Measurements from ENCODE around the gene ABTB1. TPM values are rescaled to one million over a fixed set of nuclear protein-coding genes. Genes with fewer than 3 reads are reported as not detected.

The ABTB1 gene
- total and polyA plus RNA-seq, 2 donors (not counting 1 experiment from before 2014, with no cell fraction given): 11.8 to 15.5 TPM

- Histone ChIP-seq H3K27ac (ENCODE audit: insufficient read depth, low read length) (no peak overlapping the region), H3K36me3 (ENCODE audit: control insufficient read depth, insufficient read depth, low read length) (peaks cover 9% of the 10 kb centered on the region)
These were observed 48.5 kb downstream of the ABTB1 start for GRCh38 chr3:127720985-127721935.

DNA sequence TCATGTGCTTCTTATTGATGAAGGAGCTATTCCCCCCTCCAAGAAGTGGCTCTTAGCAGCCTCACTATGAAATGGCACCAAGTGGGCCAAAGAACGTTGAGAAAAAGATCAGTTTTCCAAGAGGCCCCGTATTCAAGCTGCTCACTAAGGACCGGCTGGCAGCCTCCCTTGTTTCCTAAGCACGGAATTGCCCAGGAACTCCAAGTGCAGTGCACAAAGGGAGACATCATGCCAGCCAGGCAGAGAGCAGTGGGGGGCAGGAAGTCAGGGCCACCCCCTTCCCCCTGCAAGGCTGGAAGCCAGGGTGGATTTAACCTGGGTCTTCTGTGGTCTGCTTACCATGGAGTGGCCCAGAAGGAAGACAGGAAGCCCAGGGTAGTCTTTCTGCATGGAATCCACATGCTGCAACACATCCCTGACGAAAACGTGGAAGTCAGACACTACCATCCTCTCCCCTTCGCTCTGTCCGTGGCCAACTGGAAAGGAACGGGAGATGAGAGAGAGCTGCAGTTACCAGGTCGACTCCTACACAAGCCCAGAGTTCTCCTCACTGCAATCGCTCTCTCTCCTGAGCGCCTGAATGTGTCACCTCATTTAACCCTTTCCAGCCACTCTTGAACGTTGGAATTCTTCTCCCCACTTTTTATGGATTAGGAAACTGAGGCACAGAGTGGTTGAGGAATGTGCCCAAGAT, 49.5 kb downstream of the ABTB1 start:
- no peak for DNase-seq (ENCODE audit: low read depth in 2 of 2)
- Histone ChIP-seq H3K9me3 (ENCODE audit: control insufficient read depth, insufficient read depth, low read depth, low read length) (no peaks in the 10 kb centered on the region), H3K27ac (ENCODE audit: insufficient read depth, low read length) (no peak overlapping the region), H3K9ac (ENCODE audit: insufficient read depth, low read length) (no peak overlapping the region), H3K79me2 (ENCODE audit: control insufficient read depth, insufficient read depth, low read length) (no peaks in the 10 kb centered on the region), H4K20me1 (ENCODE audit: control insufficient read depth, extremely low read depth, insufficient read depth, low read length) (no peaks in the 10 kb centered on the region), H2AFZ (ENCODE audit: low read length) (no peak overlapping the region), H3K4me3 (replicated peaks in 1 of 4; ENCODE audit: control extremely low read depth in 1 of 4, insufficient read depth in 1 of 4, low read depth in 3 of 4, low read length in 4 of 4) (no peak overlapping the region), H3K27me3 (ENCODE audit: control insufficient read depth, insufficient read depth, low read length) (no peaks in the 10 kb centered on the region), H3K4me2 (ENCODE audit: extremely low read depth, insufficient read depth, low read length) (no peak overlapping the region), H3K4me1 (ENCODE audit: control insufficient read depth, extremely low read depth, insufficient read depth, low read length) (peaks cover 2% of the 10 kb centered on the region), H3K36me3 (ENCODE audit: control insufficient read depth, insufficient read depth, low read length) (peaks cover 5% of the 10 kb centered on the region)
- TF ChIP-seq, protein P1, sequence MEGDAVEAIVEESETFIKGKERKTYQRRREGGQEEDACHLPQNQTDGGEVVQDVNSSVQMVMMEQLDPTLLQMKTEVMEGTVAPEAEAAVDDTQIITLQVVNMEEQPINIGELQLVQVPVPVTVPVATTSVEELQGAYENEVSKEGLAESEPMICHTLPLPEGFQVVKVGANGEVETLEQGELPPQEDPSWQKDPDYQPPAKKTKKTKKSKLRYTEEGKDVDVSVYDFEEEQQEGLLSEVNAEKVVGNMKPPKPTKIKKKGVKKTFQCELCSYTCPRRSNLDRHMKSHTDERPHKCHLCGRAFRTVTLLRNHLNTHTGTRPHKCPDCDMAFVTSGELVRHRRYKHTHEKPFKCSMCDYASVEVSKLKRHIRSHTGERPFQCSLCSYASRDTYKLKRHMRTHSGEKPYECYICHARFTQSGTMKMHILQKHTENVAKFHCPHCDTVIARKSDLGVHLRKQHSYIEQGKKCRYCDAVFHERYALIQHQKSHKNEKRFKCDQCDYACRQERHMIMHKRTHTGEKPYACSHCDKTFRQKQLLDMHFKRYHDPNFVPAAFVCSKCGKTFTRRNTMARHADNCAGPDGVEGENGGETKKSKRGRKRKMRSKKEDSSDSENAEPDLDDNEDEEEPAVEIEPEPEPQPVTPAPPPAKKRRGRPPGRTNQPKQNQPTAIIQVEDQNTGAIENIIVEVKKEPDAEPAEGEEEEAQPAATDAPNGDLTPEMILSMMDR (conservative IDR thresholded peaks at IDR 0.05 in 1 of 2, IDR thresholded peaks at IDR 0.05 in 1 of 2; ENCODE audit: low read depth in 1 of 2, low read length in 2 of 2): no peak
- TF ChIP-seq EZH2 (IDR thresholded peaks at IDR 0.05; ENCODE audit: low read length, missing control alignments): no peak

More at GRCh38 chr3:127720985-127721935, 48.5 kb downstream of the ABTB1 start:
- H3K9me3 ChIP-seq (ENCODE audit: control insufficient read depth, insufficient read depth, low read depth, low read length): no peaks in the 10 kb centered on the region
- H3K27me3 ChIP-seq (ENCODE audit: control insufficient read depth, insufficient read depth, low read length): no peaks in the 10 kb centered on the region
- TF ChIP-seq, protein P1 (conservative IDR thresholded peaks at IDR 0.05 in 1 of 2, IDR thresholded peaks at IDR 0.05 in 1 of 2; ENCODE audit: low read depth in 1 of 2, low read length in 2 of 2): no peak
- TF ChIP-seq EZH2 (IDR thresholded peaks at IDR 0.05; ENCODE audit: low read length, missing control alignments): no peak
- no peaks in the 10 kb centered on the region for H3K79me2 ChIP-seq (ENCODE audit: control insufficient read depth, insufficient read depth, low read length)
- H3K4me1 ChIP-seq (ENCODE audit: control insufficient read depth, extremely low read depth, insufficient read depth, low read length): peaks cover 2% of the 10 kb centered on the region
- H4K20me1 ChIP-seq (ENCODE audit: control insufficient read depth, extremely low read depth, insufficient read depth, low read length): no peaks in the 10 kb centered on the region
- no peak for DNase-seq (ENCODE audit: low read depth in 2 of 2)
- no peak overlapping the region for H3K9ac ChIP-seq (ENCODE audit: insufficient read depth, low read length)
- H2AFZ ChIP-seq (ENCODE audit: low read length): no peak overlapping the region
- no peak overlapping the region for H3K4me2 ChIP-seq (ENCODE audit: extremely low read depth, insufficient read depth, low read length)
- H3K4me3 ChIP-seq (replicated peaks in 1 of 4; ENCODE audit: control extremely low read depth in 1 of 4, insufficient read depth in 1 of 4, low read depth in 3 of 4, low read length in 4 of 4): no peak overlapping the region

- Histone ChIP-seq H3K4me1 (ENCODE audit: control insufficient read depth, extremely low read depth, insufficient read depth, low read length) (peaks cover 2% of the 10 kb centered on the region), H2AFZ (ENCODE audit: low read length) (no peak overlapping the region), H3K4me2 (ENCODE audit: extremely low read depth, insufficient read depth, low read length) (peak overlapping the region; percentile 23), H3K36me3 (ENCODE audit: control insufficient read depth, insufficient read depth, low read length) (peaks cover 5% of the 10 kb centered on the region), H4K20me1 (ENCODE audit: control insufficient read depth, extremely low read depth, insufficient read depth, low read length) (no peaks in the 10 kb centered on the region), H3K9me3 (ENCODE audit: control insufficient read depth, insufficient read depth, low read depth, low read length) (no peaks in the 10 kb centered on the region), H3K27me3 (ENCODE audit: control insufficient read depth, insufficient read depth, low read length) (no peaks in the 10 kb centered on the region), H3K4me3 (replicated peaks in 1 of 4; ENCODE audit: control extremely low read depth in 1 of 4, insufficient read depth in 1 of 4, low read depth in 3 of 4, low read length in 4 of 4) (no peak overlapping the region), H3K9ac (ENCODE audit: insufficient read depth, low read length) (no peak overlapping the region), H3K79me2 (ENCODE audit: control insufficient read depth, insufficient read depth, low read length) (no peaks in the 10 kb centered on the region), H3K27ac (ENCODE audit: insufficient read depth, low read length) (no peak overlapping the region)
- DNase-seq (ENCODE audit: low read depth in 2 of 2): no peak
- TF ChIP-seq, protein P1 (conservative IDR thresholded peaks at IDR 0.05 in 1 of 2, IDR thresholded peaks at IDR 0.05 in 1 of 2; ENCODE audit: low read depth in 1 of 2, low read length in 2 of 2): no peak
- no peak for TF ChIP-seq EZH2 (IDR thresholded peaks at IDR 0.05; ENCODE audit: low read length, missing control alignments)
These were observed 50.3 kb downstream of the ABTB1 start for GRCh38 chr3:127723011-127723567.

All from fibroblast of lung (primary cell).